Head of caudate nucleus (tissue), 42 donors: ENCODE results near the gene DBI.
A peak's percentile ranks its signal among the peaks of the same experiment; 100 is the strongest.

ENCODE experiments used
- DNase-seq, 42 donors: peaks; one replicate each; pipeline versions ENCODE4 v3.0.0 to v3.0.0-alpha.2; 2020 to 2021; ENCODE audit warnings: mixed read lengths in 7 of 42
- intact Hi-C: fragments of 100-400 bp; cut with DNase I; formaldehyde crosslinking; loops from one replicate; pipeline ENCODE4 v1.15.0; 2022

DBI gene

DNA sequence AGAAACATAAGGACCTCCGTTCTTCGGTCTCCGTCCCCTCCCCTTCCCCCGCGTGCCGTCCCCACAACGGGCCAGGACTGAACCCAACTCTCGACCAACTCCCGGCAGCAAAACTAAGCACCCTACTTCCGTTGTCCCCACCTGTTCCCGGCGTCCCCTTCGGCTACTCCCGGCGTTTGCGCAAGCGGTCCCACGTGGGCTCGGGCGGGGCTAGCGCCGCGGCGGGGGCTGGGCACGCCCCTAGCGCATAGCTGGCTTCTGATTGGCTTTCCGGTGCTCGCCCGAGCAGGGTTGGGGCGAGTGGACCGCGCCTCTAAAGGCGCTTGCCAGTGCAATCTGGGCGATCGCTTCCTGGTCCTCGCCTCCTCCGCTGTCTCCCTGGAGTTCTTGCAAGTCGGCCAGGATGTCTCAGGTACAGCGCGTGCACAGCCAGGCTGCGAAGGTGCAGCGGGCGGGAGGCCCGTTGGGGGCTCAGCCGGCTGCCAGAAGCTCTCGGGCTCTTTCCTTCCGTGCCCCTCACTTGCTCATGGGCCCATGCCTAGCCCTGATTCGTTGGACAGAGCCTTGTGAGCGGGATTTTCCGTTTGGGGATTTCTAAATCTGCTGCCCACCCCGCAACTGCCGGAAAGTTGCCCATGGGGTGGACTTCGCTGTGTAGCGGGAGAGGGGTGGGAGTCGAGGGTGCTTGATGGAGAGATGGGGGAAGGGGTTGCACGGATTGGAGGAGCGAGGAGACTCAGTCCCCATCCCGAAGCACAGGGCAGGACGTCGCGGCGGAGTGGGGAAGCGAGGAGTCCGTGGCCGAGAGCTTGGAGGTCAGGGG is at the start of gene DBI, which contains the start of gene C2orf76:
Gene DBI, plus strand, starts transcription at position 329 of the 823 bp plus-strand sequence. Its CDS starts 75 bp downstream, at position 404.
Gene C2orf76, minus strand, starts transcription at position 186 of the 823 bp plus-strand sequence. CDS start 26,875 bp downstream, outside the sequence.
- peak; percentile 91 to 99 (median 97) for DNase-seq
- intact Hi-C loops: no loop called here

DNA sequence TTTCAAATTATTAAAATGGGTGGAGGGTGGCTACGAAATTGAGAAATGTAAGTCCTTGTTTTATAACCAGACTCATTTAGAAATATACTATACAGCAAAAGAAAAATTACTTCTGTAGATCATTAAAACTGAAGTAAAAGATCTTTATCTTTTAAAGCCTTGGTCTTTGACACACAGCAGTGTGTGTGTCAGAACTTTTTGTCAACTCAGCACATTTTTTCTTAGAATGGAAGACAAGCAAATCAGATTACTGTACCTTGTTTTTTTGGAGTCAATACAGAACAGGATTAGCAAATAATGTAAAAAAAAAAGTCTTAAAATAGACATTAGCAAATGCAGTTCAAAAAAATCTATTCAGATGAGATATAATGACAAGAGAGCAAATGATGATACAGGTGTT is 49.2 kb upstream of the DBI start:
- intact Hi-C loops: no loop called here
- DNase-seq: no peak

DNA sequence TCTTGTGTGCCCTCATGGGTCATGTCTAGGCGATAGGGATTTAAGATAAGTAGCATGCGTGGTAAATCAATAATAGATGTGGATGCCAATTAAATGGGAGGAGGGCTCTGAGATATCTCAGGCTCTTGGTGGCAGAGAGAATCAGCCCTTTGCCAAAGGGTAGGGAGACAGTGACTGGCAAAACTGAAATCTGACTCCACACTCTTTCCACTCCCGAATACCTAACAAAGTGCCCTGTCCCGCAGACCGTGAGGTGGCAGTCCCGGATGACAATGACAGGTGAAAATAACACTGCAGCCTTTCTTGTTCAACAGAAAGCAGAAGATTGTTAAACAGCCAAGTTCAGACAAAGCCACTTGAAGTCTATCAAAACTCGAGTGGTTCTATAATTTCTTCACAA is 47.2 kb upstream of the DBI start:
- intact Hi-C loops: no loop called here
- DNase-seq: no peak

DNA sequence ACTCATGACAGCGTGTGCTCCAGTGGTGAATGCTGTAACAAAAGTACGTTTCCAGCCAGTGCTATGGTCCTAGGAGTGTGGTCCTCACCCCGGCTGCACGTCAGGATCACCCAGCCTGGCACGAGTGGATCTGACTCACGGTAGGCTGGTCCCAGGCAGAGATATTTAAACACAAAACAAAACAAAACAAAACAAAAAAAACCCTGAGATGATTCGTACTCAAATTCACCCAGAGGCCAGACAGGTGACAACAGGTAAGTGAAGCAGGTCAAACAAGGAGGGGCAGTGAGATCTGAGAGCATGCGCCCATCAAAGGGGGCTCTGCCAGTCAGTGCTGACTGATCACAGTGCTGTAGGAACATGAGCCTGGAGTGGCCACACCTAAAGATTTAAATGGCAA is 43.3 kb upstream of the DBI start:
- intact Hi-C loops: no loop called here
- DNase-seq: no peak

DNA sequence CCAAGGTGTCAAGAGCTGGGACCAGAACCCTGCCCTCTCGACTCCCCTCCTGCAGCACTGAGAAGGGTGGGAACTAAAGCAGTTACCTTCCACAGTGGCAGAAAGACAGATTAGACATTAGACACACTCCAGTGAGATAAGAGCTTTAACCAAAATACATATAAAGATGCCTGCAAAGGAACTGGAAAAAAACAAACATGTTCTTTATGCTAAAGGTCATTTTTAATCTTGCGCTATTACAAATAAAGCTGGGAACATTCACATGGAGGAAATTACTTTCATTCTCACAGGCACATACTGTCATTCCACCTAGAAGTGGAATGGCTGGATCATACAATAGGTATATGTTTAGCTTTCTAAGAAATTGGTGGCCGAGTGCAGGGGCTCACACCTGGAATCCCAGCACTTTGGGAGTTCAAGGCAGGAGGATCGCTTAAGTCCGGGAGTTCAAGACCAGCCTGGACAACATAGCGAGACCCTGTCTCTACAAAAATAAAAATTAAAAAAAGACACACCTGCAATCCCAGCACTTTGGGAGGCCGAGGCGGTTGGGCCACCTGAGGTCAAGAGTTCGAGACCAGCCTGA is 42.0 kb upstream of the DBI start:
- no peak for DNase-seq

DNA sequence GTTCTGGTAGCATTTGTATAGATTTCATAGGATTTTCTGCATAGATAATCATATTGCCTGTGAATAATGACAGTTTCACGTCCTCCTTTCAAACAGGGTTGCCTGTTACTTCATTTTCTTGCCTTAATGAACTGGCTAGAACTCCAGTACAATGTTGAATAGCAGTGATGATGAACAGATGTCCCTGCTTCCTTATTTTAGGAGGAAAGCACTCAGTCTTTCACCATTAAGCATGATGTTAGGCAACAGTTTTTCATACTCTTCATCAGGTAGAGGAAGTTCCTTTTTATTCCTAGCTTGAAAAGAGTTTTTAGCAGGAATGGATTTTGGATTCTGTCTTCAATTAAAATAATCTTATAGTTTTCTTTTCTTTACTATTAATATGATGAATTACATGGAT is 39.8 kb upstream of the DBI start:
- intact Hi-C loops: no loop called here
- no peak for DNase-seq

More for the DNA sequence above, 42.0 kb upstream of the DBI start:
- intact Hi-C loops: no loop called here

DNA sequence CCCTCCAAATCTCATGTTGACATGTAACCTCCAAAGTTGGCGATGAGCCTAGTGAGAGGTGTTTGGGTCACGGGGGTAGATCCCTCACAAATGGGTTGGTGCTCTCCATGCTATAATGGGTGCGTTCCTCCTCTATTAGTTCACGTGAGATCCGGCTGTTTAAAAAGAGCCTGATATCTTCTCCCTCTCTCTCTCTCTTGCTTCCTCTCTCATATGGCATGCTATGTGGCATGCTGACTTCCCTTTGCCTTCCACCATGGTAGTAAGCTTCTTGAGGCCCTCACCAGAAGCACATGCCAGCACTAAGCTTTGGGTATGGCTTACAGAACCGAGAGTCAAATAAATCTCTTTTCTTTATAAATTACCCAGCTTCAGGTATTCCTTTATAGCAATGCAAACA is 39.3 kb upstream of the DBI start:
- intact Hi-C loops: no loop called here
- DNase-seq: no peak

DNA sequence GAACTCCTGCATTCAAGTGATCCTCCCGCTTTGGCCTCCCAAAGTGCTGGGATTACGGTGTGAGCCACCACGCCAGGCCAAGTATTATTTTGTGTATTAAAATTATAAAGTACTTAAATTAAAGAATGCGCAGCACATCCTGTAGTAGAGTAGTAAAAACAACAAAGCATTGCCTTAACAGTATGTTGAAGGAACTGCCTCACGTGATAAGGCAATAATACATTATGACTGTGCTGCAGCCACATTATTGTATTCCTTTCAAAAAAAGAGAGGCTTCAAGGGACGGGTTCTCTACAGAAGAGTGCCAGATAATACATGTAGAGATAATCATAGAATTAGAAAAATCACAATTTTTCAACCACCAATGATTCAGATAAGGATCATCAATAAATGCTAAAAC is 33.8 kb upstream of the DBI start:
- no peak for DNase-seq
- intact Hi-C loops: no loop called here

DNA sequence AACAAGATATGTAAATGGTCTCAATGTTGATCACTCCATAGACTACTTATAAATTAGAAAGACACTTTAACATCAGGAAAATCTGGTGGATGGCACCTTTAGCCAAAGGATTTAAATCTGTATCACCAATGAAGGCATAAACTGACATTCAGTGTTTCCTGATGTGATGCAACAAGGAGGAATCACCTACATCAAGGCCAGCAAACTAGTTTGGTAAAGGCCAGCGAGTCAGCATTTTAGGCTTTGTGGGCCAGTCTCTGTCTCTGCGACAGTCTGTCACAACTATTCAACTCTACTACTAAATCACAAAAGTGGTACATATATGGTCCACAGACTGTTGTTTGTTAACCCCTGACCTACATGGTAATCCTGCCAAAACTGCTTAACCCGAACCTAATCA is 33.4 kb upstream of the DBI start:
- no peak for DNase-seq
- intact Hi-C loops: no loop called here

DNA sequence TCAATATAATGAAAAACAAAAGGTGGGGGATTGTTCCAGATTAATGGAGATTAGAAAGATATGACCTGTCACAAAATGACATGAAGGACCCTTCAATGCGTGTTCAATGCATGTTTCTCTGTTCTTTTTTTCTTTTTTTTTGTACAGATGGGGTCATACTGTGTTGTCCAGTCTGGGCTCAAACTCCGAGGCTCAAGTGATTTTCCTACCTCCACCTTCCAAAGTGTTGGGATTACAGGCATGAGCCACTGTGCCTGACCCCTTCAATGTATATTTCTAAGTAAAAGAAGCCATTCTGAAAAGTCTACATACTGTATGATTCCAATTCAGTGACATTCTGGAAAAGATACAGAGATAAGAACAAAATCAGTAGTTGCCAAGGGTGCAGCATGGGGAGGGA is 32.9 kb upstream of the DBI start:
- intact Hi-C loops: no loop called here
- no peak for DNase-seq

DNA sequence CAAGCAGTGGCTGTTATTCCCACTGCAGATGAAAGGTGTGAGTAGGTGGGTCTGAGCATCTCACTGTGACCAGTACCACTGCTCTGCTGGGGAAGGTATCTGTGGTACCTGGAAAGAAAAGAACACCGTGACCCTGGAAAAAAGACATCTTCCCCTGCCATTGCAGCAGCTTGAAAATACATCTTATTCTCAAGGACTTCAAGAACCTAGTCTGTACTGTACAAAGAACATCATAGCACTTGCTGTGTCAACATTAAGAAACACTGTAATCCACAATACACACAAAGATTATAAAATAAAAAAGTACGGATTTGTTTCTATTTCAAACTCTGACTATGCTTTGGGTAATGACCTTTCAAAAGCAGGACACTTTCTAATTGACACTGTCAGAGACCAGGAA is 29.0 kb upstream of the DBI start:
- DNase-seq: no peak
- intact Hi-C loops: no loop called here

DNA sequence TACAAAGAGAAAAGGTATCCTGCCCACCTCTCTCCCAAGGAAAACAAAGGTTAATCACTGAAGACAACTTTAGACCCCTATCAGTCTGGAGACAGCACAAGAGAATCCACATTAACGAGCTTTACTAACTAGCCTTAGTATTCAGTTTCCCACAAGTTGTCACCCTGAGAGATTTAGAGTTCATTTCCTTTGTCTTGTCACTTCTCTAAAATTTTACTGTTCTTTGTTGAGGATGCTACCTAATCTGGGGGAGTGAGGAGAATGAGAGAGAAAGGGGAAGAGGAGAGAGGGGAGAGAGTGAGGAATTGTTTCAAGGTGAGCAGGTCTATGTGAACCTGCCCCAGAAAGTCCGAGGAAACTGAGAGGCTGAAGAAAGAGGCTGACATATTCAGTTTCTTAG is 28.5 kb upstream of the DBI start:
- no peak for DNase-seq
- intact Hi-C loops: no loop called here

DNA sequence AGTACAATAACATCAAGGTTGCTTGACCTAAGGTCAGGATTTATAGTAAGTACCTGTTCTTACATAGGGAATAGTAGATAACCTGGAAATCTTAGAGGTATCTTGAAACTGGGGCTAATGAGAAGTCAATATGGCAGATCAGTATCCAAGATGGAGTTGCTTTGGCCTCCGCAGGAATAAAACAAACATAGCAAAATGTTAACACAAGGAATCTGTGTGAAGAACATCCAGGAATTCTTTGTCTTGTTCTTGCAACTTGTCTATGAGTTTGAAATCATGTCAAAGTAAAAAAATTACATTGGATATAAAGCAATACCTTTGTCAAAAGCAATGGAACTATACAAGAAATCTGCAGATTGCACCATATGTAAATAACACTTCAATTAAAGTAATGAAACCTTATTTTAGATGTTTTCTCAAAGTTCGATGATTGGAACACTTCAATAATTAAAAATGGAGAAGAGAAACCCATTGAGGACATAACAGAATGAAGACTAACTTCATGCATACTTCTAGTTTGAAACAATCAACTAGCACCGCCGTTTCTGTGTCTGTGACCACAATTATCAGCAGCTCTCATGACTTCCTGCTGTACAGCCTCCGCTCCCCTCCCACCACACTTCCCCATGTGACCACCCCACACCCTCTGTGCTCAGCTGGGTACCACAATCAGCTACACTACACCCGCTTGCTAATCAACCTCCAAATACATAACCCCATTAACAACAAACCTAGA is 27.8 kb upstream of the DBI start:
- DNase-seq: peak in 9 of 42 donors; percentile 10 to 56 (median 28)
- intact Hi-C loops: no loop called here

DNA sequence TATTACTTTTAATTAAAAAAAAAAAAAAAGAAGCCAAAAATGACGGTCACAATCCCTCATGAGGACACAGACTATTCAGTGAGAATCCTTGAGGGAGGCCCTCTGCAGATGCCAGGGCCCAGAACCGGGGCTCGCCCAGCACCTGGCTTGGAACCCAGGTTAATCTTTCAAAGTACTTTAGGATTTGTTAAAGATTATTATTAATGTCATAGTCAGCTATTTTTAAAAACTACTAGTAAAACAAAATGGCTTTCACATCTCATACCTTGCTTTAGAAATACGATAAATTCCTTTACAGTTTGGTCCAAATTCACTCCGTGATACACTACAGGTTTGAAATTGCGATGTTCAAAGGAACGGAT is 27.2 kb upstream of the DBI start:
- intact Hi-C loops: no loop called here
- DNase-seq: no peak

DNA sequence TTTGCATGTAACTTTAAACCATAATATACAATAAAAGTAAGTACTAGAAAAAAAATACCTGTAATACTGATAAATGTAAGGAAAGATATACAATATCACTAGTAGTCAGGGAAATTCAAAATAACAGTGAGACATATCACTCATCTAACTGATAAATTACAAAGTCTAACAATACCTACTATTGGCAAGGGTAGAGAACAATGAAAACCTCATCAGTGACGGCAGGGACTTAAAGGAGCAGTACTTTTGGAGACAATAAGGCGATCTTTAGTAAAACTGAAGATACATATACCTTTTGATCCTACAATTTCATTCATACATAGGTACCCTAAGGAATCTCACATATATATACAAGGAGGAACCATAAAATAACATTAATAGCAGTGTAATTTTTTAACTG is 25.1 kb upstream of the DBI start:
- DNase-seq: no peak
- intact Hi-C loops: no loop called here

DNA sequence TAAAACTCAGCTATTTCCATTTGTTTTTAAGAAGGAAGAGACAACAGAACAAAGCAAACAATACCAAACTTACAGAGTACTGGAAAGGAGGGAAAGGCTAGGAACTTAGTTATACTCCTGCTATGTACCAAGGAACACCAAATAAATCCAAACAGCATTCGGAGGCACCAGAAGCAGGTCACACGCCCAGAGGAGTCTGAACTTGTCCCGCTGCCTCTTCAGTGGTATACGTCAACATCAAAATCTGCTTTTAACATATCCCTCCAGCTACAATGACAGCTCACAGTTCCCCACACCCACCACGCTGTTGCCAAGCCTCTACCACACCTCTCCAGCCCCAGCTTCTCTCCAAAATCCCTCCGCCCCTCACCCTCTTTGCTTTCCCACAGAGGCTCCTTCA is 17.5 kb upstream of the DBI start:
- intact Hi-C loops: no loop called here
- DNase-seq: no peak

DNA sequence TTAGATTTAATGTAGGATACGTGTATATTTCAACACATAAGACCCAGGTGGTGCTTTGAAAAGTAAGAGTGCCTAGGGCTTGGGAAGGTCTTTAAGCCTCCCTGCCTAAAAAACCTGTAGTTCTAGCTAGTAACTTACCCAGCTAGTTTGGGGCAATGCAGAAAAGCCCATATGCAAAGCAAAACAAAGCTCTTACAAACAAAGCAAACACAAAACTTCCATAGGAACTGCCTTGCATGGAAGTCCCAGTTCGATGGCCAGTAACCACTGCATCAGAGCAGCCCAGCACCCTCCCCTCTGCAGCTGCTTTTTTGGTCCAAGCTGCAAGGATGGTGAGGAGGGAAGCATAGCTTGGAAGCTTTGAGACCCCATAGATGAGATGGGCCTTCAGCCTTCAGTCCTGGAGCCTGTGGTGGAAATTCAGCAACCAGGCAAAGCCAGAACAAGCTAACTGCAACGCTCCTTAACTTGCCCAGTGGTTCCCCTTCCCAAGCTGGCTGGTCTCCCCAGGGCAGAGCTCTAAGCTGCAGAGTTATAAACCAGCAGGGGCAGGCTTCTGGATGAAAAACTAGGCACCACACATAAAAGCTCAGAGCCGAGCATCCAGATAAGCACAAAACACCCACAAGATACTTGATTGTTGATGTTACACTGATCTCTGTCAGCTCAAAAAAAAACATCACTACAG is 16.3 kb upstream of the DBI start:
- peak in 4 of 42 donors; percentile 30 to 43 (median 32) for DNase-seq
- intact Hi-C loops: no loop called here

DNA sequence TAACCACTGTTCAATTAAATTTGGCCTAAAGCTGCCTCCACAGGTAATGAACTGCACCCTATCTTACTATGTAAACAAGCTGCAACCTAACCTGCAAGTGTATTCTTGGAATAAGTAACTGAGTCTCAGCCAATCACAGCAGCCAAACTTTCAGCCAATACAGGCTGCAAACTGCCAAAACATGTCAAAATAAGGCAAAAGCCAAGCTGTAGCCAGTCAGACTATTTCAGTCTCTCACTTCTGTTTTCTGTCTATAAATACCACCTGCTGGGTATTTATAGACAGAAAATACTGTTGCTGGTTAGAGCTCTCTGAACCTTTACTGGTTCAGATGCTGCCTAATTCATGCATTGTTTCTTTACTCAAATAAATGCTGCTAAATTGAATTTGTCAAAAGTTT is 14.4 kb upstream of the DBI start:
- DNase-seq: no peak
- intact Hi-C loops: no loop called here

DNA sequence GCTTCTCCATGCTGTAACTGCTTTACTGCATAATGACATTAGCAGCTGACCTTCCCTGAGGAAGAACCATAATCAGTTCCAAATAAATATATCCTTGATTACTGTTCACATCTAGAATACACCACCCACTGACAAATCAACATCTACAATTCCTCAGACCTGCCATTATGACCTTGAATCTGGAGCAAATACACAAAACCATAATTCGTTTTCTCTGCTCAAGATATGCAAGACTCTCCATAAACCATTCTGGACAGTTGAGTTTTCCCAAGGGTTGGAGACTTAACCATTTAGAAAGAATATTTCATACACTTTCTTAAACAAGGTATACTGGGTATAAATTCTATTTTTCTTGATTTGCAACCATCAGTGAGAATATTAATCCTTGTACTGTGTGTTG is 11.9 kb upstream of the DBI start:
- intact Hi-C loops: no loop called here
- no peak for DNase-seq

DNA sequence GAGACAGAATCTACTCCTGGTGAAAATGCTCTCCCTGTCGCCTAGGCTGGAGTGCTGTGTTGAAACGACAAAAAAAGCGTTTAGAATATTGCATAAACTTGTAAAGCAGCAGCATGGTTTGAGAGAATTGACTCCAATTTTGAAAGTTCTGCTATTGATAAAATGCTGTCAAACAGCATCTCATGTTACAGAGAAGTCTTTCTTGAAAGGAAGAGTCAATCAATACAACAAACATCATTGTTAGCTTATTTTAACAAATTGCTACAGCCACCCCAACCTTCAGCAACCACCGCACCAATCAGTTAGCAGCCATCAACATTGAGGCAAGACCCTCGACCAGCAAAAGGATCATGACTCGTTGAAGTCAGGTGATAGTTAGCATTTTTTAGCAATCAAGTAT is 7.0 kb upstream of the DBI start:
- intact Hi-C loops: no loop called here

More for the DNA sequence above, 7.0 kb upstream of the DBI start:
- DNase-seq: no peak
